AG08395 (cell line): Measurements from ENCODE around the gene EMX1.
A peak's percentile ranks its signal among the peaks of the same experiment; 100 is the strongest.

Experiments used
- DNase-seq: peaks from one replicate; pipeline ENCODE4 v3.0.0; 2012; ENCODE audit warnings: mixed read lengths, low spot score

The EMX1 gene

DNA sequence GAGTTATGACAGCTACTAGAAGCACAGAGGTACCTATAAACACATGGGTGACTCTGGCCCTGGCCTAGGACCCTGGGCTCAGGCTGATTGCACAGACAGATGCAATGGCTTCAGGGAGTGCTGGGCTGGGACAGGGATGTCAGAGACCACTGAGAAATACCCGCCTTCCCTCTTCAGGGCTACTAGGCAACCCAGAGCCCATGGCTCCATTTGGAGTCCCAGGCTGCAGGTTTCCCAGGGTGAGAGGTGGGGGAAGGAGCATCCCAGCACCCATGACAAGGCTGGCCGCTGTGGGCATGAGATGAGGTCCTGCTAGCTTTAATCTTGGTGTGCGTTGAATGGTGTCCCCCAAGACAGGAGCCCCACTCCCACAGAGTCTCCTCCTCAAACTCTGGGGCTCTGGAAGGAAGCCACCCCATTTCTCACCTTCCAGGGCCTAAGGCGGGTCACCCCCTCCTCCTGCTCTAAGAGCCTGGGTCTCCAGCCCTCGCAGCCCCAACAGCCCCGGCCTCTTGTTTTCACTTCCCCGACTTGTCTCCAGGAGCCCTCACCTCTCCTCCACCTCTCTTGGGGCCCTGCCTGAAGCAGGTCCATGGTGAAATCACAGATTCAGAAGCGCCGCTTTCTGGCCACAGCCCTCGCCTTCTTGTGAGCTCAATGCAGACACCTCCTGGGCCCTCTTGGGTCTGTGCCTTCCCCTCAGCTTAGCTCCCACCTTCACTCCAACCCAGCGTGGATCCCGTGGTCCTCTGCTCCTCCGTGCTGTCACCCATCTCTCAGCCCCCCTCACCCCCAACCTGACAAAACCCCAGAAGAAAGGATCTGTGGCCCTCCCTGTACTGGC is 41.4 kb downstream of the EMX1 start:
- no peak for DNase-seq

DNA sequence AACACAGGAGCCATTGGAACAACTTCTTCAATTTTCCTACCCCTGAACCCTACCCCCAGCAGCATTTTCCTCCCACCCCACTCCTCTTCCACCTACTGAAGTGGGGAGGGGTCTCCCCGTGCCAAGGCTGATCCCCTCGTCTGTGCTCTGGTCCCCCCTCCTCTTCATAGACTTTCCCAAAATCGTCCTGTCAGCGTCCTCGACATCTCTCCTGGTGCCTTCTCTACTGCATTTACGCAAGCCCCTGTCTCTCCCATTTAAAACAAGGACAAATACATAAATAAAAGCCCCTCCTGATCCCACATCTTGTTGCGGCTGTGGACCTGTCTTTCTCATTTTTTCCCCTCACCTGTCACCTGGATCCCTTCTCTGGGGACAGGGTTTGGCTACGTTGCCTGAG is 42.2 kb downstream of the EMX1 start:
- no peak for DNase-seq

- no peak for DNase-seq
These were observed 43.0 kb downstream of the EMX1 start for GRCh38 chr2:72959995-72960981.

GRCh38 chr2:72961036-72961720 is 43.9 kb downstream of the EMX1 start:
- no peak for DNase-seq

DNA sequence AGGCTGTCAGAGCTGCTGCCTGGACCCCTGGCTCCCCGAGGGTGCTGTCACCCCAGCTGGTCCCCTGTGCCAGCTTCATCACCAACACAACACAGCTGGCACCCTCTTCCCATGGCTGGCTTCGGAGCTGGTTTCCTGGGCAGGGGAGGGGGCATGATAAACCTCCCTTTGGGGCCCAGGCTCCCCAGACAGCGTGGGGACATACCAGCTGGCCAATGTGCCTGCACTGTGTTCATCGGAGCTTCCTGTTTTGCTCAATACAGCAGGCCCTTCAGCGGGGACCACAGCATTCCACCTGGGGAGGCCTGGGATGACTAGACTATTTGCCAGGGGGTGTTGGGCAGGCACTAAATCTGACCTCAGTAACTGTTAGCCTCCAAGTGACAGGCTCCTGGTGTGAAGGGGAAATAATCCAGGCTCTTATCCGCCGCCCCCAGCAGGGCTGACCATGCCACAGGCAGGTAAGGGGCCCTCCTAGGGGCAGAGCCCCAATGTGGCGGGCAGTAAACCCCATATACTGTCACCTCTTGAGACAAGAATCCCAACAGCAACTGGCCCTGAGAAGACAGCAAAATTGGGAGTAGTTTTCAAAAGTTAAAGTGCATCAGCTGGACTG is 44.6 kb downstream of the EMX1 start:
- DNase-seq: no peak

DNA sequence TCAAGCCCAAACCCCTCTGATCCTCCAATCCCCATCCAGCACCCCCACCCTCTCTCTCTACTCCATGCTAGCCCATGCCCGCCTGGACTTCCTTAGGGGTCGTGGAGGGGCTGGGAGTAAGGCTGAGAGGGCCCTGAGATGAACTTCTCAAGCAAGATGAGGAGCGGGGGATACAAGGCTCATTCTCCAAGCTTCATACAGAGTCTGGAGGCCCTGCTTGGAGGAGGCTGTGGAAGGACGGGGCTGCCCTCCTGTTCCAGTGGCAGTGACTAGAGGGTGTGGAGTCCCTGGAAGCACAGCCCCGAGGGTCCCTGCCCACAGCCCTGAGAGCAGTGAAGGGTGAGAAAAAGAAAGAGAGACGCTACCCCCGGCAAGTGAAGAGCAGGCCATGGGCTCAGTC is 45.6 kb downstream of the EMX1 start:
- DNase-seq: no peak

GRCh38 chr2:72963423-72964145 is 46.3 kb downstream of the EMX1 start:
- no peak for DNase-seq

DNA sequence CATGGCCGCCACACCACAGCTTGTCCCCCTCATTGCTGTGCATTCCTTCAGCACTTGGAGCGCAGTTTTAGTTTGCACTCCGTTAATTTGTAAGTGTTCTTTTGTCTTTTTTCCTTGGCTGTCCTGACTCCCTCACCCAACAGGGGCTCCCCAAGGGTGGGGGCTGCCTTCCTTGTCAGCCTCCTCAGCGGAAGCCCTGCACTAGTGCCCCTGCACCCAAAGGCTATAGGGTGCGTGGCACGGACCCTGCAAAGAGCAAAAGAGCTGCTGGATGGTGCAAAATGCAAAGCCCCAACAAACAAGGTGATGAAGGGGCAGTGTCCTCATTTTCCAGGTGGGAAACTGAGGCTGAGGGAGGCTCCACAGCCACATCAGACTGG is 46.8 kb downstream of the EMX1 start:
- no peak for DNase-seq

- no peak for DNase-seq
These were observed 47.7 kb downstream of the EMX1 start for GRCh38 chr2:72965016-72965415.

GRCh38 chr2:72965770-72966450 is 48.6 kb downstream of the EMX1 start:
- no peak for DNase-seq

DNA sequence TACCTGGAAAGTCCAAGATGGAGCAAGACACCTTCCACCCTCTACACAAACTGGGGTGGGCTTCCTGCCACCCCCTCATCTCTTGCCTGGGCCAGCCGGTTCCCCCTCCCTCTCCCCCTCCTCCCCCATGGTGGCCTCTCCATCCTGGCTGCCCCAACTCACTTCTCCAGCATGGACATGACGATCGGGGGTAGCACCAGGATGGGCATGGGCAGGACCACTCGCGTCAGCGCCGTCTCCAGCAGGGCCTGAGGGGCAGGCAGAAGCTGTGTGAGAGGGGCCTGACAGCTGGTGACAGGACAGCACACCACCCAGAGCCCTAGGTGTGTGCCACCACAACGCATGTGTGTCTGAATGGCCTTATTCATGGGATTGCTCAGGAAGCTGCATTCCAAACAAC is 51.0 kb downstream of the EMX1 start:
- DNase-seq: no peak

- no peak for DNase-seq
These were observed 52.4 kb downstream of the EMX1 start for GRCh38 chr2:72969706-72970105.

GRCh38 chr2:72971036-72971435 is 53.7 kb downstream of the EMX1 start:
- DNase-seq: no peak

DNA sequence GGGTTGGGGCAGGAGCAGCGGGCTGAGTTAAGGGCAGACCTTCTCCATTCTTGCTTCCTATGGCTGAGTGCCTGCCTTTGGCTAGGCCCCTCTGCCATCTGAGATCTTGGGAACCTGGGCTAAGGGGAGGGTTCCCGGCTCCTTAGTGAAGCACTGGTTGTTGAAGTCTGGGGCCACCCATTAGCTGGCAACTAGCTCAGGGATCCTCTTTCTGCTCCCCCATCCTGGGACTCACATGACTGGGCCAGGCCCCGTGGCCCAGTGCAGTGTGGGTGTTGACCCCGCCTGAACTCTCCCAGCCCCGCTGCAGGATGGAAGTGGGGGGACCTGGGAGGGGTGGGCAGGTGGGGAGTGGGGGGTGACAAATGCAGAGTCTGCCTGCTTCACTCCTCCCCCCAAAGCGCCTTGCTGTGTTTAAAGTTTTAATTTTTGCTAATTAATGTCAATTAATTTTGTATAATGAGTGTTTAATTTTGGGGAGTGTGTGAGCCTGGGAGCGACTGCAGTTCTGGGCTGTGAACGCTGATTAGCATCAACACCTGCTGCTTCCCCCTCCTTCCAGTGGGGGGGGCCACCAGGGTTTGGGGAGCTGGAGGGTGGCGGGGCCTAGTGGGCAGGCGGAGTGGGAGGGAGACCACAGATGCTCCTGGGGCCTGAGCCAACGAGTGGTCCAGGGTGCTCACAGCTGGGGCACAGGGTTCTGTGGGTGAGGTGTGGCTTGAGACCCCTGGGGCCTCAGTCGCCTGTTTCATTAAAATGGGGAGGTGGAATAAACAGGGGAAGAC is 55.2 kb downstream of the EMX1 start:
- no peak for DNase-seq

DNA sequence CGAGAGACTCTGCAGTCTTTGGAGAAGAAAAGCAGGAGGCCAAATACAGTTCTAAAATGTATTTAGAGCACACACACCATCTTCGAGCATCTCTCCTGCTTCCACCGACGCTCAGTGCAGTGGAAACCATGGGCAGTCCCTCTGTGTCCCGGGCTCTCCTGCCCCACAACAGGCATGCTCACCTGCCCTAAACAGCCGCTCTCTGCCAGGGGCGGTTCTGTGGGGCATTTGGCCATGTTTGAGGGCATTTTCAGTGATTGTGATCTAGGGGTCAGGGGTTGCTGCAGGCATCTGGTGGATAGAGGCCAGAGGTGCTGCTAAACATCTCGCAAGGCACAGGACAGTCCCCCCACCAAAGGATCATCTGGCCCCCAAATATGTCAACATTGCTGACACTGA is 55.8 kb downstream of the EMX1 start:
- DNase-seq: no peak

DNA sequence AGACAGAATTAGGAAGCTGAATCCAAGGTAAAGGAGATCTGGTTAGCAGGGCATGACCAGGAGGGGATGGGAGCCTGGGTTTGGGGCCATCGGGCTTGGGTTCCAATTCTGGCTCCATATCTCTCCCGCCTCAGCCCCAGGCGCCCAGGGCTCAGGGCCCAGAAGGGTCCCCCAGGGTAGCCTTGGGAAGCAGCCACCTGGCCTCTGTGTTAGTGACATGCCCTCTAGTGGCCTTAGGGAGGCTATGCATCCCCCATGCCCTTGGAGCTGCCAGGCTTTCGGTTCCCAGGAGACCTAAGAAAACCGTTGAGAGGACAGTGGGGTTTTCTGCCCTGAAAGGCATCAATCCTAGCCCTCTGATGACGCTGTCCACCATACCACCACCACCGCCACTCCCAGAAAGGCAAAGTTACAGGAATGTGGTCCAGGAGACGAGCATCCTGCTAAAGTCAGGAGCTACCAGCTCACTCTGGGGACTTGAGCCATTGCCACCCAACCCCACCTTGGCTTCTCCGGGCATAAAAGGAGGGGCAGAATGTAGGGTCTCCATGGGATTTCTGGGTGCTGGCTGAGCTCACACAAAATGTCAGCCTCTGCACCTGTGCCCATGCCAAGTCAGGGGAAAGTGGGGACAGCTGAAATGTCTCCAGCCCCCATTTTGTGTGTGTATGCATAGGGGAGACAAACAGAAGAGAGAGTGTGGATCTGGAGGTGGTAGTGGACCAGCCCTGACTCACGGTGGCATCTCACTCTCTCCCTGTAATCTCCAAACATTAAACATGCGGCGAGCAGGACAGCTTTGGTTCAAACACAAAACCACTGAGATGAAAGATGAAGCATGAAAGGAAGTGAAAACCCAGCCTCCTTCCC is 56.5 kb downstream of the EMX1 start:
- DNase-seq: peak; percentile 84

GRCh38 chr2:72974436-72974754 is 57.1 kb downstream of the EMX1 start:
- no peak for DNase-seq

DNA sequence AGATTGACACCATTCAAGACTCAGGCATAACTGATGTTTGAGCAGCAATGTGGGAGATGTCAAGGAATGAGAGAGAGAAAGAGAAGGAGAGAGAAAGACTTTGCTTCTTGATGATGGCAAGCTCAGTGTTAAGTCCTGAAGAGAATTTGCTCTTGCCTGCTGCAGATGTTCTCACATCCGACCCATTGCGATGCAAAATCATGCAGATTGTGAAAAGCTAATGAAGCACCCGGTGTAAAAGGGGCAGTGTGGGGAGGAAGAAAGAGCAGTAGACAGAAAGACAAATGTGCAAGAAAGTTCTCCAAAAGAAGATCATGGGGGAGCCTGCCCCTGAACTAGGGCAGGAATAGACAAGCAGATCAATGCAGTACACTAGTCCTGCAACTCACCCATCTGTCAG is 57.7 kb downstream of the EMX1 start:
- DNase-seq: no peak

GRCh38 chr2:72979896-72980295 is 62.6 kb downstream of the EMX1 start:
- DNase-seq: no peak
